Heart left ventricle (tissue), 13 donors: ENCODE measurements around the gene COPS2.

Experiments
- POLR2A ChIP-seq, 2 donors: fragments of 450-650 bp; IDR thresholded peaks; one replicate each; pipeline ENCODE4 v1.6.1; 2017; ENCODE audit warnings: antibody characterized with exemption in 2 of 2, mild to moderate bottlenecking in 2 of 2, moderate library complexity in 2 of 2
- TF ChIP-seq, protein P1 (sequence below), 12 donors: fragments of 200-600 bp; sonication (generic) in 4 of 12; IDR thresholded peaks; one replicate each; pipeline versions ENCODE4 v1.5.0 to v1.8.0; 2018 to 2022; ENCODE audit warnings: antibody characterized with exemption in 12 of 12, mild to moderate bottlenecking in 5 of 12
- donor health status: ischemic (EF 13 %, LVEDD 7.1; RV severe dilation, severe dysfunction).
- donor health status: DM: no; HTN: yes; CAD: no.
- donor health status: DM: no; HTN: no; CAD: no.
- donor health status: ischemic (EF 25% LVEDD 6.9; RV normal size, moderate dysfunction).
- donor health status: ischemic (EF 25% LVEDD 5.7; RV mildly dilated, moderate dysfunction).
- donor health status: ischemic (EF 35%, LVEDD 5.7; RV mildly dilated, moderate dysfunction).
- donor health status: nonischemic (EF 11% LVEDD 7.7; RV severe dilation, severe dysfunction).
- donor health status: DM: yes; HTN: yes; CAD: no.
- donor health status: PGD.
- donor health status: ischemic (EF 29% LVEDD 5.4; RV normal size, mild dysfunction).
- donor health status: nonischemic (EF 23%, LVEDD 6.1; RV moderate dilation, normal function).

GRCh38 chr15:49200347-49200746, 44.9 kb upstream of the COPS2 start:
- TF ChIP-seq, protein P1, sequence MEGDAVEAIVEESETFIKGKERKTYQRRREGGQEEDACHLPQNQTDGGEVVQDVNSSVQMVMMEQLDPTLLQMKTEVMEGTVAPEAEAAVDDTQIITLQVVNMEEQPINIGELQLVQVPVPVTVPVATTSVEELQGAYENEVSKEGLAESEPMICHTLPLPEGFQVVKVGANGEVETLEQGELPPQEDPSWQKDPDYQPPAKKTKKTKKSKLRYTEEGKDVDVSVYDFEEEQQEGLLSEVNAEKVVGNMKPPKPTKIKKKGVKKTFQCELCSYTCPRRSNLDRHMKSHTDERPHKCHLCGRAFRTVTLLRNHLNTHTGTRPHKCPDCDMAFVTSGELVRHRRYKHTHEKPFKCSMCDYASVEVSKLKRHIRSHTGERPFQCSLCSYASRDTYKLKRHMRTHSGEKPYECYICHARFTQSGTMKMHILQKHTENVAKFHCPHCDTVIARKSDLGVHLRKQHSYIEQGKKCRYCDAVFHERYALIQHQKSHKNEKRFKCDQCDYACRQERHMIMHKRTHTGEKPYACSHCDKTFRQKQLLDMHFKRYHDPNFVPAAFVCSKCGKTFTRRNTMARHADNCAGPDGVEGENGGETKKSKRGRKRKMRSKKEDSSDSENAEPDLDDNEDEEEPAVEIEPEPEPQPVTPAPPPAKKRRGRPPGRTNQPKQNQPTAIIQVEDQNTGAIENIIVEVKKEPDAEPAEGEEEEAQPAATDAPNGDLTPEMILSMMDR (IDR thresholded peaks at IDR 0.05), result no peak
- TF ChIP-seq POLR2A (IDR thresholded peaks at IDR 0.05), result no peak
